MCF 10A (cell line): ENCODE measurements around the gene BET1L. TPM values are rescaled to one million over a fixed set of nuclear protein-coding genes. Genes with fewer than 3 reads are reported as not detected.
A peak's percentile ranks its signal among the peaks of the same experiment; 100 is the strongest.

Experiments
- BruUV-seq: library from RNA; stranded (reverse); fragments of 400-500 nt; replicated peaks from 2 replicates; lab custom pipeline; 2021; lab: Mats Ljungman, UMichigan
- CTCF ChIA-PET: fragments of 300-600 bp; sonication (Branson Sonifier 250); formaldehyde crosslinking; extraction: SDS; loops from one replicate; lab custom pipeline; 2021; ENCODE audit warnings: antibody characterized with exemption, inconsistent platforms; lab: Yijun Ruan, JAX
- POLR2A ChIA-PET: fragments of 300-600, 350-650 bp; sonication (Branson Sonifier 250); formaldehyde crosslinking; extraction: SDS; loops from one replicate; lab custom pipeline; 2020; ENCODE audit warnings: antibody characterized with exemption, inconsistent platforms; lab: Yijun Ruan, JAX
- DNase-seq: peaks from one replicate; pipeline ENCODE4 v3.0.0-alpha.2; 2018; ENCODE audit not compliant: unreplicated experiment
- H3K27ac Mint-ChIP-seq: one replicate; pipeline ENCODE4 v1.8.0; 2022; ENCODE audit warnings: mild to moderate bottlenecking, low read depth, mixed read lengths; ENCODE audit not compliant: unreplicated experiment
- H3K27me3 Mint-ChIP-seq: one replicate; pipeline ENCODE4 v1.8.0; 2022; ENCODE audit warnings: mixed read lengths; ENCODE audit not compliant: insufficient read depth, unreplicated experiment
- H3K36me3 Mint-ChIP-seq: one replicate; pipeline ENCODE4 v1.8.0; 2022; ENCODE audit warnings: mild to moderate bottlenecking, moderate library complexity, mixed read lengths; ENCODE audit not compliant: insufficient read depth, unreplicated experiment
- H3K4me1 Mint-ChIP-seq: one replicate; pipeline ENCODE4 v1.8.0; 2022; ENCODE audit warnings: mixed read lengths; ENCODE audit not compliant: insufficient read depth, unreplicated experiment
- H3K4me3 Mint-ChIP-seq: one replicate; pipeline ENCODE4 v1.8.0; 2022; ENCODE audit warnings: mild to moderate bottlenecking, moderate library complexity, mixed read lengths; ENCODE audit not compliant: unreplicated experiment
- H3K9me3 Mint-ChIP-seq: one replicate; pipeline ENCODE4 v1.8.0; 2022; ENCODE audit warnings: mixed read lengths; ENCODE audit not compliant: unreplicated experiment
- CTCF ChIP-seq: fragments of 200-600 bp; IDR thresholded peaks from one replicate; pipeline ENCODE4 v1.8.0; 2022; ENCODE audit warnings: antibody characterized with exemption, mild to moderate bottlenecking; ENCODE audit not compliant: unreplicated experiment
- intact Hi-C: fragments of 100-400 bp; cut with micrococcal nuclease; formaldehyde crosslinking; loops from 2 replicates; pipeline ENCODE4 v1.14.1; 2022
- total RNA-seq: library from RNA; stranded (reverse); gene quantifications from 2 replicates; pipeline ENCODE4 v1.2.3, GENCODE V29; 2022

Gene BET1L
- total RNA-seq, 1 experiment from 2014 or later: 65.3 TPM

GRCh38 chr11:208181-208916 lies 1.1 kb upstream of the BET1L start:
- Mint-ChIP-seq H3K27me3 (no peaks in the 10 kb centered on the region), H3K9me3 (no peaks in the 10 kb centered on the region), H3K36me3 (peaks cover 43% of the 10 kb centered on the region), H3K4me3 (peak overlapping the region; percentile 99), H3K4me1 (peaks cover 12% of the 10 kb centered on the region), H3K27ac (peak overlapping the region; percentile 99)
- ChIA-PET POLR2A (interaction anchor here (0.7 to 5.9 kb wide), 21 partner anchors 8 to 568 kb away, joined by 3 to 136 read pairs (median 9); partner anchors contain the start of genes PHRF1, PKP3, PSMD13 and PTDSS2), CTCF (interaction anchor here (0.7 to 2.5 kb wide), 6 partner anchors 29 to 1116 kb away, joined by 3 to 8 read pairs (median 4); partner anchors contain the start of gene PSMD13)
- peak; percentile 76 for DNase-seq
- no peak for TF ChIP-seq CTCF
- intact Hi-C loops: loop anchor here (2.0 to 5.0 kb wide), 2 partner anchors 28 to 239 kb away; partner anchors contain the start of genes PSMD13 and SIRT3
- BruUV-seq: no TSS peak

GRCh38 chr11:207863-208180 lies 623 bp upstream of the BET1L start:
- H3K9me3 Mint-ChIP-seq: no peaks in the 10 kb centered on the region
- peak overlapping the region; percentile 99 for H3K27ac Mint-ChIP-seq
- peak overlapping the region; percentile 99 for H3K4me3 Mint-ChIP-seq
- H3K36me3 Mint-ChIP-seq: peaks cover 38% of the 10 kb centered on the region
- no peak for TF ChIP-seq CTCF
- BruUV-seq: TSS peak; percentile 78
- intact Hi-C loops: loop anchor here (2.0 to 5.0 kb wide), 2 partner anchors 29 to 239 kb away; partner anchors contain the start of genes PSMD13 and SIRT3
- H3K4me1 Mint-ChIP-seq: peaks cover 15% of the 10 kb centered on the region
- POLR2A ChIA-PET: interaction anchor here (0.6 to 5.9 kb wide), 30 partner anchors 8 to 1827 kb away, joined by 3 to 136 read pairs (median 6); partner anchors contain the start of genes IFITM2, PGGHG, PHRF1 and PKP3
- DNase-seq: no peak
- CTCF ChIA-PET: interaction anchor here (0.7 to 2.5 kb wide), 6 partner anchors 29 to 298 kb away, joined by 3 to 8 read pairs (median 4); partner anchors contain the start of gene PSMD13
- no peaks in the 10 kb centered on the region for H3K27me3 Mint-ChIP-seq

GRCh38 chr11:206526-207207 lies 532 bp downstream of the BET1L start:
- BruUV-seq: TSS peak; percentile 24
- ChIA-PET CTCF (interaction anchor here (0.6 to 5.0 kb wide), 6 partner anchors 18 to 303 kb away, joined by 3 to 18 read pairs (median 3); partner anchors contain the start of gene PSMD13), POLR2A (interaction anchor here (0.6 to 5.9 kb wide), 31 partner anchors 10 to 721 kb away, joined by 3 to 136 read pairs (median 5); partner anchors contain the start of genes IFITM2, IFITM3, PGGHG and PHRF1)
- Mint-ChIP-seq H3K27me3 (no peaks in the 10 kb centered on the region), H3K27ac (peak overlapping the region; percentile 99), H3K4me3 (peak overlapping the region; percentile 99), H3K36me3 (peaks cover 30% of the 10 kb centered on the region), H3K4me1 (peaks cover 15% of the 10 kb centered on the region), H3K9me3 (no peaks in the 10 kb centered on the region)
- intact Hi-C loops: loop anchor here (5.0 kb wide), 1 partner anchor 241 kb away; no protein-coding TSS in a partner anchor
- no peak for TF ChIP-seq CTCF
- no peak for DNase-seq
